RWPE2 (cell line): ENCODE results near the gene BMF.
A peak's percentile ranks its signal among the peaks of the same experiment; 100 is the strongest.

Experiments used
- ATAC-seq: fragments of 200-7000 bp; cut with Tn5 transposase; 3 replicates; pipeline ENCODE4 v1.9.1; 2021; ENCODE audit warnings: low read depth
- DNase-seq: peaks from one replicate; pipeline ENCODE4 v3.0.0-alpha.2; 2020; ENCODE audit warnings: low spot score
- H3K27ac ChIP-seq: fragments of 450-650 bp; 2 replicates; pipeline ENCODE4 v1.5.1; 2017; ENCODE audit warnings: mild to moderate bottlenecking; ENCODE audit not compliant: poor library complexity, severe bottlenecking
- H3K27me3 ChIP-seq: fragments of 250-450 bp; sonication (Bioruptor Pico); 2 replicates; pipeline ENCODE4 v1.5.1; 2021; ENCODE audit warnings: mild to moderate bottlenecking, moderate library complexity; ENCODE audit not compliant: insufficient read depth, poor library complexity, severe bottlenecking
- H3K36me3 ChIP-seq: fragments of 250-450 bp; sonication (Bioruptor Pico); 2 replicates; pipeline ENCODE4 v1.5.1; 2020; ENCODE audit warnings: low read depth, mild to moderate bottlenecking, moderate library complexity
- H3K4me1 ChIP-seq: fragments of 250-450 bp; sonication (Bioruptor Pico); 2 replicates; pipeline ENCODE4 v1.5.1; 2021; ENCODE audit warnings: mild to moderate bottlenecking, moderate library complexity; ENCODE audit not compliant: insufficient read depth, poor library complexity, severe bottlenecking
- H3K4me3 ChIP-seq: fragments of 250-450 bp; sonication (Bioruptor Pico); 2 replicates; pipeline ENCODE4 v1.5.1; 2021; ENCODE audit warnings: mild to moderate bottlenecking, moderate library complexity; ENCODE audit not compliant: severe bottlenecking
- H3K9me3 ChIP-seq: fragments of 250-450 bp; sonication (Bioruptor Pico); 2 replicates; pipeline ENCODE4 v1.5.1; 2021; ENCODE audit warnings: mild to moderate bottlenecking, moderate library complexity; ENCODE audit not compliant: severe bottlenecking
- TF ChIP-seq, protein P1 (sequence below): fragments of 450-650 bp; IDR thresholded peaks from one replicate; pipeline ENCODE4 v1.5.1; 2017; ENCODE audit warnings: mild to moderate bottlenecking, moderate library complexity; ENCODE audit not compliant: poor library complexity, severe bottlenecking

BMF gene

DNA sequence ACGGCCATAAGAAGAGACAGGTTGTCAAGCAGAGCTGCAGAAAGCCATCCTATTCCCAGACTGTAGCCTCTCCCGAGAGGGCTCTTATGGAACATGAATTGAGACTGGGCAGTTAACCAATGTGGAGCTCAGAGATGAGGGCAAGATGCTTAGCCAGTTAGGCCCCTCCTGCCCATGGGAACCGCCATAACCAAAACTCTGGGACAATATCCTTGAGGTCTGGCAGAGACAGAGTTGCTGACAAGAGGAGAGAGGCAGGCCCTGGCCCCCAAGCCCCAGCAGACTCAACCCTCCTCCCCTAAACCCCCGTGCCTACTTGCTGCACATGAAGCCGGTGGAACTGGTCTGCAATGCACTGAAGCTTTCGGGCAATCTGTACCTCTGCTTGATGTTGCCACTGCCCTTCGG lies 4.8 kb downstream of the BMF start:
- Histone ChIP-seq H3K36me3 (no peaks in the 10 kb centered on the region), H3K9me3 (no peaks in the 10 kb centered on the region), H3K4me3 (no peak overlapping the region), H3K4me1 (peaks cover 51% of the 10 kb centered on the region), H3K27me3 (no peaks in the 10 kb centered on the region), H3K27ac (peak overlapping the region; percentile 70)
- TF ChIP-seq, protein P1, sequence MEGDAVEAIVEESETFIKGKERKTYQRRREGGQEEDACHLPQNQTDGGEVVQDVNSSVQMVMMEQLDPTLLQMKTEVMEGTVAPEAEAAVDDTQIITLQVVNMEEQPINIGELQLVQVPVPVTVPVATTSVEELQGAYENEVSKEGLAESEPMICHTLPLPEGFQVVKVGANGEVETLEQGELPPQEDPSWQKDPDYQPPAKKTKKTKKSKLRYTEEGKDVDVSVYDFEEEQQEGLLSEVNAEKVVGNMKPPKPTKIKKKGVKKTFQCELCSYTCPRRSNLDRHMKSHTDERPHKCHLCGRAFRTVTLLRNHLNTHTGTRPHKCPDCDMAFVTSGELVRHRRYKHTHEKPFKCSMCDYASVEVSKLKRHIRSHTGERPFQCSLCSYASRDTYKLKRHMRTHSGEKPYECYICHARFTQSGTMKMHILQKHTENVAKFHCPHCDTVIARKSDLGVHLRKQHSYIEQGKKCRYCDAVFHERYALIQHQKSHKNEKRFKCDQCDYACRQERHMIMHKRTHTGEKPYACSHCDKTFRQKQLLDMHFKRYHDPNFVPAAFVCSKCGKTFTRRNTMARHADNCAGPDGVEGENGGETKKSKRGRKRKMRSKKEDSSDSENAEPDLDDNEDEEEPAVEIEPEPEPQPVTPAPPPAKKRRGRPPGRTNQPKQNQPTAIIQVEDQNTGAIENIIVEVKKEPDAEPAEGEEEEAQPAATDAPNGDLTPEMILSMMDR = no peak
- peak; percentile 4 for ATAC-seq
- DNase-seq = no peak

DNA sequence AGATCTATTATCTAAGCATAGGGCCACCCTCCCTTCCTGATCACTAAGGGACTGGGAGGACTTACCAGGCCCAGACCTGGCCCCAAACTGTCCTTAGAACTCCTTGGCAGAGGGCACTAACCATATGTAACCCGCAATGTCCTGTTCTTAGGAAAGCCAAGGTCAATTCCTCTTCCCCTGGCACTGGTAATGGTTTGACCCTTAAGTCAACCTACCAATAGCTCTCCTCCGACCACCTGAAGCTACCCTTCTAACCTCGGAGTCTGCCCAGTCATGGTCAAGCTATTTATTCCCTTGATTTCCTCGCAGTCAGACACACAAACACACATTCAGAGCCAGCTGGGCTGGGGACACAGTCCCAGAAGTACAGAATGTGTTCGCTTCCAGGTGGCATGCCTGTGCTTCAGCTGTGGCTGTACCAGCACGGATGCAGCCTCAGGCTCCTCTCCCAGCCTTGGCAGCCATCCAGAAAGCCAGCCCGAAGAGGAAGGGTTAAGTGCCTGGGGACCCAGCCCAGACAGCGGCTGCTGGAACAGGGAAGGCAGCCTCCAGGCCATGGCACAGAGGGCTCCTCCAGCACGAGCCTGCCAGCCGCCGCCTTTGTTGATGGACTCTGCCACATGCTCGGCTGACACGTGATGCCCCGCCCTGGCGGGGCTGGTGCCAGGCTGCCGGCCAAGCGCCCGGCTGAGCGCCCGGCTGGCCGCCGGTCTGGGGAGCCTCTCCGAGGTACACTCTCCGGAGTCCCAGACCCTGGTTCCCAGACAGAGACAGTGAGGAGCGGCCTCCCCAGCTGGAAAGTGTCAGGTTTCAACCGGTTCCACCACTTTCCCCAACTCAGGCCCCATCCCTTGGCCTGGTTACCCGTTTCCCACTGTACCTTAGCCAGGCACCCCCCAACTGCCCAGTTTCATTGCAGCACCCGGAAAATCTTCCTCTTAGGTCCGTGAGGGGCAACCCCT lies 5.5 kb downstream of the BMF start:
- ATAC-seq (peak; percentile 69), DNase-seq (peak; percentile 97)
- no peaks in the 10 kb centered on the region for H3K36me3 ChIP-seq
- H3K27ac ChIP-seq = peak overlapping the region; percentile 70
- H3K4me1 ChIP-seq = peaks cover 58% of the 10 kb centered on the region
- no peak overlapping the region for H3K4me3 ChIP-seq
- no peaks in the 10 kb centered on the region for H3K27me3 ChIP-seq
- TF ChIP-seq, protein P1 = no peak
- no peaks in the 10 kb centered on the region for H3K9me3 ChIP-seq

DNA sequence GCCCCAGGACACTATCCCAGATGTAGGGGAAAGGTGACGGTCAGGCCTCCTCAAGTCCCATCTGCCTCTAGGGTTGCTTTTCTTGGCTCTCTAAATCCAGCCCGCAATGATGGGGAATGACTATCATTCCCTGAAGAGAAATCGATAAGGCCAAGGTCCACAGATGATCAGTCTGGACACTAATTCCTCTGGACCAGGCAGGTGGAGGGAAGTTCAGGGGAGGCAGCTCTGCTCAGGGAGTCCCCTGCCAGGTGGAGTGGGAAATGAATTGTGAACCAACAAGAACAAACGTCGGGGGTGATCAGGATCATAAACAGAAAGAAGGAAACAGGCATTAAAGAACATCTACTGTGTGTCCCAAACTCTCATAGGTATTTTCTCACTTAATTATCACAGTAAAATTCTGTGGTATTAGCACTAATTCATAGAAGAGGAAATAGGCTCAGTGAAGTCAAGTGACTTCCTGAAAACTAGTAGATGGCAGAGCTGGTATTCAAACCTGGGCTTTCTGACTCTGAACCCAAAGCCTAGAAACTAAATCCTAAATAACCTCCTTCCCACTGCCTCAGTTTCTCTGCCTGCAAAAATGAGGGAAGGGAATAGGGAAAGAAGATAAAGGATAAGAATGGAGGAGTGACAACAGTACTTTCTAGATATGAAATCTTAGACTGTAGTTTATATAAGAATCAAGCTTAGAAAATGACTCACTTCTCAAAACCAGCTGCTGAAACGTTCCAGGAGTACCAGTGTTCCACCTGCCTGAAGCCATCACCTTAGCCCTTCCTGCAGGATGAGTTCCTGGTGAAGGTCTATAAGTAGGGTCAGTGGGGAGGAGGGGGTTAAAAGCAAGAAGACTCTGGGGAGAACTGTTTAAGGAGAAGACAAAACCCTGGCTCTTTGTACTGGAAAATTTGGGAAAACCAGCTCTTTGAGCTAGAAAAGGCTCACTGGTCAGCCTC lies 7.5 kb downstream of the BMF start:
- peaks cover 48% of the 10 kb centered on the region for H3K4me1 ChIP-seq
- H3K9me3 ChIP-seq = no peaks in the 10 kb centered on the region
- no peak overlapping the region for H3K27ac ChIP-seq
- no peaks in the 10 kb centered on the region for H3K36me3 ChIP-seq
- DNase-seq = no peak
- TF ChIP-seq, protein P1 = no peak
- H3K27me3 ChIP-seq = no peaks in the 10 kb centered on the region
- ATAC-seq = no peak
- H3K4me3 ChIP-seq = no peak overlapping the region

- Histone ChIP-seq H3K9me3 (no peaks in the 10 kb centered on the region), H3K27ac (no peak overlapping the region), H3K36me3 (no peaks in the 10 kb centered on the region), H3K4me3 (no peak overlapping the region), H3K4me1 (peaks cover 47% of the 10 kb centered on the region), H3K27me3 (no peaks in the 10 kb centered on the region)
- no peak for ATAC-seq
- DNase-seq = no peak
- TF ChIP-seq, protein P1 = no peak
Observed at GRCh38 chr15:40100123-40100946, 8.3 kb downstream of the BMF start.
